Karpas-422 (cell line): ENCODE measurements around the gene AQP1. TPM values are rescaled to one million over a fixed set of nuclear protein-coding genes. Genes with fewer than 3 reads are reported as not detected.

Experiments used
- DNase-seq: peaks from one replicate; pipeline ENCODE4 v3.0.0-alpha.2; 2015
- H2AFZ ChIP-seq: fragments of 200-600 bp; sonication (generic); 2 replicates; pipeline ENCODE4 v1.6.1; 2014; ENCODE audit warnings: antibody characterized with exemption, low read length, mixed read lengths
- H3K27ac ChIP-seq: fragments of 200-600 bp; sonication (generic); 2 replicates; pipeline ENCODE4 v1.5.1; 2014; ENCODE audit warnings: mild to moderate bottlenecking, low read length, moderate library complexity
- H3K27me3 ChIP-seq: fragments of 200-600 bp; sonication (generic); 2 replicates; pipeline ENCODE4 v1.6.1; 2014; ENCODE audit warnings: low read length, mixed read lengths
- H3K36me3 ChIP-seq: fragments of 200-600 bp; sonication (generic); 2 replicates; pipeline ENCODE4 v1.6.1; 2014; ENCODE audit warnings: low read length, mixed read lengths; ENCODE audit not compliant: insufficient read depth
- H3K4me1 ChIP-seq: fragments of 200-600 bp; sonication (generic); 2 replicates; pipeline ENCODE4 v1.6.1; 2014; ENCODE audit warnings: mild to moderate bottlenecking, low read length, mixed read lengths
- H3K4me2 ChIP-seq: fragments of 200-600 bp; sonication (generic); 2 replicates; pipeline ENCODE4 v1.6.1; 2014; ENCODE audit warnings: low read length, low read depth, mild to moderate bottlenecking; ENCODE audit not compliant: poor library complexity, severe bottlenecking
- H3K4me3 ChIP-seq: fragments of 200-600 bp; sonication (generic); 2 replicates; pipeline ENCODE4 v1.5.1; 2014; ENCODE audit warnings: mild to moderate bottlenecking, antibody characterized with exemption, low read length, mixed read lengths
- H3K79me2 ChIP-seq: fragments of 200-600 bp; sonication (generic); 2 replicates; pipeline ENCODE4 v1.6.1; 2014; ENCODE audit warnings: mild to moderate bottlenecking, low read length, mixed read lengths
- H3K9ac ChIP-seq: fragments of 200-600 bp; sonication (generic); 2 replicates; pipeline ENCODE4 v1.6.0; 2014; ENCODE audit warnings: low read length
- H3K9me2 ChIP-seq: fragments of 200-600 bp; sonication (generic), shearing (Covaris generic); replicated peaks from 2 replicates; pipeline ENCODE4 v1.6.0; 2014; ENCODE audit warnings: mild to moderate bottlenecking, low read length, moderate library complexity; ENCODE audit not compliant: insufficient read depth
- H3K9me3 ChIP-seq: fragments of 300-700, 200-600 bp; sonication (generic); 2 replicates; pipeline ENCODE4 v1.6.1; 2014; ENCODE audit warnings: low read length, mixed read lengths
- H4K20me1 ChIP-seq: fragments of 200-600 bp; sonication (generic); 2 replicates; pipeline ENCODE4 v1.6.1; 2014; ENCODE audit warnings: mild to moderate bottlenecking, antibody characterized with exemption, low read length, low read depth; ENCODE audit not compliant: insufficient read depth
- total RNA-seq: library from RNA; depleted of rRNA; stranded (reverse); fragments of >200 nt; shearing (Covaris generic); gene quantifications from 2 replicates; pipeline ENCODE4 v1.2.3, GENCODE V29; 2014; ENCODE audit warnings: low replicate concordance

Gene AQP1
- total RNA-seq, 1 experiment from 2014 or later = 0.82 TPM

- Histone ChIP-seq H3K4me1 (peaks cover 10% of the 10 kb centered on the region), H4K20me1 (no peaks in the 10 kb centered on the region), H3K4me3 (no peak overlapping the region), H3K36me3 (no peaks in the 10 kb centered on the region), H3K9me2 (no peaks in the 10 kb centered on the region), H3K27ac (no peak overlapping the region), H2AFZ (no peak overlapping the region), H3K27me3 (no peaks in the 10 kb centered on the region), H3K4me2 (no peak overlapping the region), H3K79me2 (no peaks in the 10 kb centered on the region), H3K9ac (no peak overlapping the region), H3K9me3 (no peaks in the 10 kb centered on the region)
- DNase-seq = no peak
These were observed 57.3 kb downstream of the AQP1 start for GRCh38 chr7:30968747-30969603.

DNA sequence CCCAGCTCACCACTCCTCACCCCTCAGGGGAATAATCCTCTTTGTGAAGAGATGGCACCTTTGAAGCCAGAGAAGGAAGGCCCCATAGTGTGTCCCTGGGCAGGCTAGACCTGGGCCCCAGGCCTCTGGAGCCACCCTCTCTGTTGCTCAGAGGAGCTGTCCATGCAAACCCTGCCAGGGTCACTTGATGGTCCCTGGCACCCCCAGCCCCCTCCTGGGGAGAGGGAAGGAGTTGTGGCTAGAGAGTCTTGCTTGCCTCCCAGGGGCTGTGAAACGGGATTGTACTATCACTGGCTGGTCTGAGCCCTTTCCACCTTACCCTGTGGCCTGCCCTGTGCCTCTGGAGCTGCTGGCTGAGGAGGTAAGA lies 57.9 kb downstream of the AQP1 start:
- H4K20me1 ChIP-seq = no peaks in the 10 kb centered on the region
- no peaks in the 10 kb centered on the region for H3K9me3 ChIP-seq
- H3K4me3 ChIP-seq = no peak overlapping the region
- no peak overlapping the region for H3K9ac ChIP-seq
- H3K9me2 ChIP-seq = no peaks in the 10 kb centered on the region
- H3K79me2 ChIP-seq = no peaks in the 10 kb centered on the region
- H3K27me3 ChIP-seq = no peaks in the 10 kb centered on the region
- H3K4me2 ChIP-seq = no peak overlapping the region
- H3K36me3 ChIP-seq = no peaks in the 10 kb centered on the region
- H3K4me1 ChIP-seq = peaks cover 10% of the 10 kb centered on the region
- no peak overlapping the region for H2AFZ ChIP-seq
- DNase-seq = no peak
- H3K27ac ChIP-seq = no peak overlapping the region

GRCh38 chr7:30970074-30970473 lies 58.4 kb downstream of the AQP1 start:
- no peaks in the 10 kb centered on the region for H3K36me3 ChIP-seq
- H3K9me3 ChIP-seq = no peaks in the 10 kb centered on the region
- H3K4me3 ChIP-seq = no peak overlapping the region
- no peak overlapping the region for H2AFZ ChIP-seq
- H3K79me2 ChIP-seq = no peaks in the 10 kb centered on the region
- DNase-seq = no peak
- H3K9me2 ChIP-seq = no peaks in the 10 kb centered on the region
- H3K9ac ChIP-seq = no peak overlapping the region
- no peaks in the 10 kb centered on the region for H4K20me1 ChIP-seq
- no peak overlapping the region for H3K27ac ChIP-seq
- H3K4me2 ChIP-seq = no peak overlapping the region
- peaks cover 12% of the 10 kb centered on the region for H3K4me1 ChIP-seq
- H3K27me3 ChIP-seq = no peaks in the 10 kb centered on the region

DNA sequence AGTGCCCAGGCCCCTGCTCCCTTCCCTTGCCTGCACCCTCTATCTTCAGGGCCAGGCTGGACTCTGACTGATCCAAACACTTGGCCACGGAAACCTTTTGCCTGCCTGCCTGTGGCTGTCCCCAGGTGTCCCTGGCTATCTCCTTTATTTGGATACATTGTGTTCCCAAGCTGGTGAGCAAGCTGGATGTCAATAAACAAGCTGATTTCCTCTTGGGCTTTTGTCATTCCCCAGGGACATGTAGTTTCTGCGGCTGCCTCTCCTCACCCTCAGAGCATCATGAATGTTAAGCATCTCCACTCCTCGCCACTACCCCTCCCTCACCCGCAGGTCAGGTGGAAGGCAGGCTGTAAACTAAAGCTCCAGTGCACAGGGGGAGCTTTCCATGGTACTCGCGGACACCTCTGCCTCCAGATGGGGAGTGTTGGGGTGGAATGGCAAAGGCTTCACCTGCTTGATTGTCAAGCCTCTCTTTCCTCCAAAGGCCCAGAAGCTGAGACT lies 59.0 kb downstream of the AQP1 start:
- Histone ChIP-seq H3K4me3 (no peak overlapping the region), H4K20me1 (no peaks in the 10 kb centered on the region), H3K36me3 (no peaks in the 10 kb centered on the region), H3K4me1 (peaks cover 18% of the 10 kb centered on the region), H2AFZ (no peak overlapping the region), H3K4me2 (no peak overlapping the region), H3K27ac (no peak overlapping the region), H3K9me3 (no peaks in the 10 kb centered on the region), H3K79me2 (no peaks in the 10 kb centered on the region), H3K27me3 (no peaks in the 10 kb centered on the region), H3K9me2 (no peaks in the 10 kb centered on the region), H3K9ac (no peak overlapping the region)
- no peak for DNase-seq

DNA sequence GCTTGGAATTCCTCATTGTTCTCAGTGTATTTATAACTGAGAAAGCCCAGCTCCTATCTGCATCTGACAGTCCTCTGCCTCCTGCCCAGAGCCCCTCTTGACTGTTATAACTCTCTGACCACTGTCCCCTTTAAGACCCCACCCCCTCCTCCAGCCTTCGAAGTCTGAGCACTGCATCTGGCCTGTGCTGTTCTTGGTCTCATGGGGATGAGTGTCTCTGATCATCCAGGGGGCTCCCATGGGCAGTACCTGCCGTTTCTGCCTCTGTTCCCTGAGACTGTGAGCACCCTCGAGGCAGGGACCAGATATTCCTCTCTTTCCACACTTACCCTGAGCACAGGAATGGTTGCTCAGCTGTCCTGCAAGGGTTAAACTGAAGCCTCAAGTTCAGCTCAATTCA lies 59.8 kb downstream of the AQP1 start:
- Histone ChIP-seq H3K79me2 (no peaks in the 10 kb centered on the region), H3K27ac (no peak overlapping the region), H3K4me1 (peaks cover 22% of the 10 kb centered on the region), H2AFZ (no peak overlapping the region), H3K4me2 (no peak overlapping the region), H3K9me3 (no peaks in the 10 kb centered on the region), H3K9ac (no peak overlapping the region), H3K4me3 (no peak overlapping the region), H3K36me3 (no peaks in the 10 kb centered on the region), H3K27me3 (no peaks in the 10 kb centered on the region), H3K9me2 (no peaks in the 10 kb centered on the region), H4K20me1 (no peaks in the 10 kb centered on the region)
- DNase-seq = no peak

DNA sequence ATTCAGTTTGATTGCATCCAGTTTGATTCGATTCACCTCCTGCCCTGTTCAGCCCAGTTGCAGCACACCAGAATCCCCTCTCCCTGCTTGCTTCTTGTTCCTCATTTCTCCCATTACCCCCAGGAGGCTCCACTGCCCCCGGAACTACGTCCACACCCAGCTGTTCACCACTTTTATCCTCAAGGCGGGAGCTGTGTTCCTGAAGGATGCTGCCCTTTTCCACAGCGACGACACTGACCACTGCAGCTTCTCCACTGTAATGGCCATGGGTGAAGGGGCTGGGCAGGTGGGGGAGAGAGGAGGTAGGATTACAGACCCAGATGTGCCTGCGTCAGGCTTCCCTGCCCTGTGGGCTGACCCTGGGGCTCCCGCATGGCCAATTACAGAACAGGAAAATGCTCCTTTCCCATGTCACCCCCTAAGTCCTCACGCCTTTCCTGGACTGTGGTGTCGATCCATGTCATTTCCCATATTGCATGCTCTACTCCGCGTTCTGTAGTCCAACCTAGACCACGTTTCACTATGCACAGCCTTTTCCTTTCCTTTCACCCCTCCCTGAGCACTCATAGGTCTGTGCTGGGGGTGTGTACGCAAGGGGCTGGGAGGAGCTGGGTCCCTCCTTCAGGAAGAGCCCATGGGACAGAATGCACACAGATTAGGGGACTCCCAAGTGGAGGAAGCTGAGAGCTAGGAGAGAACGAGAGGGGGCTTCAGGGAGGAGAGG lies 60.3 kb downstream of the AQP1 start:
- H2AFZ ChIP-seq = no peak overlapping the region
- H3K9ac ChIP-seq = no peak overlapping the region
- DNase-seq = no peak
- no peaks in the 10 kb centered on the region for H3K36me3 ChIP-seq
- H3K79me2 ChIP-seq = no peaks in the 10 kb centered on the region
- no peaks in the 10 kb centered on the region for H3K27me3 ChIP-seq
- H3K9me2 ChIP-seq = no peaks in the 10 kb centered on the region
- no peaks in the 10 kb centered on the region for H3K9me3 ChIP-seq
- peaks cover 22% of the 10 kb centered on the region for H3K4me1 ChIP-seq
- H4K20me1 ChIP-seq = no peaks in the 10 kb centered on the region
- H3K4me2 ChIP-seq = no peak overlapping the region
- H3K27ac ChIP-seq = no peak overlapping the region
- H3K4me3 ChIP-seq = no peak overlapping the region

DNA sequence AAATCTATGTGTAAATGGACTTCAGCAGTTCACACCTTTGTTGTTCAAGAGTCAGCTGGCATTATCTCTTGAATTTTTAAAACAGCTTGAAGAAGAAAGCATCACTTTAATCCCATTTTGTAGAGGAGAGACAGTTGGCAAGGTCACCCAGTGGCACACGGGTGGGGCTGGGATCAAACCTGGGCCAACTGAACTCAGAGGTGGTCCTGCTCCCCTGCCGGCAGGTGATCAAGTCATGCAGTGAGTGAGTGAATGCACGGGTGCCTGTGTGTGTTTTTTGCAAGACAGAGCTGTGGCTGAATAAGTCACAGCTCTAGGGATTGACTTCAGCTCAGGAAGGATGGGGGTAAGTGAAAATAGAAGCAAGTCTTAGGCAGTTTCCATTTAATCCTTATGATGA lies 61.6 kb downstream of the AQP1 start:
- Histone ChIP-seq H3K27ac (no peak overlapping the region), H2AFZ (no peak overlapping the region), H3K9me2 (no peaks in the 10 kb centered on the region), H3K9me3 (no peaks in the 10 kb centered on the region), H3K79me2 (no peaks in the 10 kb centered on the region), H3K9ac (no peak overlapping the region), H4K20me1 (no peaks in the 10 kb centered on the region), H3K27me3 (no peaks in the 10 kb centered on the region), H3K4me2 (no peak overlapping the region), H3K4me3 (no peak overlapping the region), H3K4me1 (peaks cover 18% of the 10 kb centered on the region), H3K36me3 (no peaks in the 10 kb centered on the region)
- no peak for DNase-seq

DNA sequence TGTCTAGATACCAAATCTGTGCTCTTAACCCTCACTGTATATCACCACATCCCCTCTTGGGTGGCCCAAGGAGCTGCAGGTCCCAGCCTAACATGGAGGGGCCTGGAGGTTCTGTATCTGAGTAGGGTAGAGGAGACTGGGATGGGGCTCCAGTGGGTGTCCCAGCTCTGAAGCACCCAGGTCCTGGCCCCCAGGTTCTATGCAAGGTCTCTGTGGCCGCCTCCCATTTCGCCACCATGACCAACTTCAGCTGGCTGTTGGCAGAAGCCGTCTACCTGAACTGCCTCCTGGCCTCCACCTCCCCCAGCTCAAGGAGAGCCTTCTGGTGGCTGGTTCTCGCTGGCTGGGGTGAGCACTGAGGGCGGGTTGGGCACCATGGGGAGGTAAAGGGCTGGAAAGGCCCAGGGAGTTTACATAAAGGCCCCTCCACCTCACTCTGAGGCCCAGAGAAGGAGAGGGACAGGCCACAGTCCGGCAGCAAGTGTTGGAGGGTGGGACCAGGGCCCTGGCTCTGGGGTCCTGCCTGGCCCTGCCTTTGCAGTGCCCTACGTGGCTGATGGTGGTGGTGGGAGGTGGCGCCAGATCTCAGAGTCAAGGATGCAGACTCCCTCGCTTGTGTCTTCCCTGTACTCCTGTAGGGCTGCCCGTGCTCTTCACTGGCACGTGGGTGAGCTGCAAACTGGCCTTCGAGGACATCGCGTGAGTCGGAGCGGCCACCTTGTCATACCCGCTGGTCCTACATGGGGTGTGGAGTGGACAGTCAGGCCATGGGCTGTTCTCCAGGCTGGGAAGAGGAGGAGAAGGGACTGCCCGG lies 62.3 kb downstream of the AQP1 start:
- Histone ChIP-seq H3K9me3 (no peaks in the 10 kb centered on the region), H3K27me3 (no peaks in the 10 kb centered on the region), H3K4me3 (no peak overlapping the region), H4K20me1 (no peaks in the 10 kb centered on the region), H3K79me2 (no peaks in the 10 kb centered on the region), H3K9me2 (no peaks in the 10 kb centered on the region), H2AFZ (no peak overlapping the region), H3K9ac (no peak overlapping the region), H3K36me3 (no peaks in the 10 kb centered on the region), H3K27ac (no peak overlapping the region), H3K4me2 (no peak overlapping the region), H3K4me1 (peaks cover 18% of the 10 kb centered on the region)
- DNase-seq = no peak
